H4 (cell line): ENCODE results near the gene CNR2. TPM values are rescaled to one million over a fixed set of nuclear protein-coding genes. Genes with fewer than 3 reads are reported as not detected.
A peak's percentile ranks its signal among the peaks of the same experiment; 100 is the strongest.
"Not testable (repeated sequence)": the region's sequence is repeated elsewhere in the genome, so short reads cannot be mapped to it uniquely, and the experiment has no call there.

Experiments used
- DNase-seq: peaks from one replicate; pipeline ENCODE4 v3.0.0-alpha.2; 2015; ENCODE audit warnings: low spot score
- total RNA-seq: library from RNA; depleted of rRNA; stranded (reverse); fragments of >200 nt; shearing (Covaris generic); gene quantifications from 2 replicates; pipeline ENCODE4 v1.2.3, GENCODE V29; 2014

The CNR2 gene
- total RNA-seq, 1 experiment from 2014 or later = not detected

- DNase-seq = no peak
These were observed 27.9 kb downstream of the CNR2 start for GRCh38 chr1:23885222-23885621.

GRCh38 chr1:23882746-23883145 is 30.4 kb downstream of the CNR2 start:
- DNase-seq = no peak

- no peak for DNase-seq
These were observed 33.4 kb downstream of the CNR2 start for GRCh38 chr1:23879809-23880208.

- no peak for DNase-seq
These were observed 34.5 kb downstream of the CNR2 start for GRCh38 chr1:23878668-23879067.

- DNase-seq = no peak
These were observed 37.8 kb downstream of the CNR2 start for GRCh38 chr1:23875382-23875781.

- DNase-seq = no peak
These were observed 40.7 kb downstream of the CNR2 start for GRCh38 chr1:23872421-23872820.

- no peak for DNase-seq
These were observed 44.1 kb downstream of the CNR2 start for GRCh38 chr1:23869051-23869450.

- no peak for DNase-seq
These were observed 44.6 kb downstream of the CNR2 start for GRCh38 chr1:23868557-23869016.

GRCh38 chr1:23867895-23868556 is 45.1 kb downstream of the CNR2 start, which contains the start of gene FUCA1:
Gene FUCA1 (minus strand): TSS chr1:23868290. CDS start chr1:23868286, 4 bp downstream.
- DNase-seq = peak; percentile 87

GRCh38 chr1:23867542-23867894 is 45.6 kb downstream of the CNR2 start:
- no peak for DNase-seq

- peak; percentile 98 for DNase-seq
These were observed 47.6 kb downstream of the CNR2 start for GRCh38 chr1:23865543-23865930.

GRCh38 chr1:23864801-23865542 is 48.2 kb downstream of the CNR2 start:
- peak; percentile 56 for DNase-seq

GRCh38 chr1:23862640-23863039 is 50.5 kb downstream of the CNR2 start:
- DNase-seq = no peak

GRCh38 chr1:23854568-23854967 is 58.6 kb downstream of the CNR2 start:
- no peak for DNase-seq

- DNase-seq = not testable (repeated sequence)
These were observed 60.0 kb downstream of the CNR2 start for GRCh38 chr1:23853124-23853523.

GRCh38 chr1:23851406-23851805 is 61.8 kb downstream of the CNR2 start:
- DNase-seq = not testable (repeated sequence)

- no peak for DNase-seq
These were observed 64.2 kb downstream of the CNR2 start for GRCh38 chr1:23848673-23849616.

GRCh38 chr1:23847482-23848095 is 65.6 kb downstream of the CNR2 start:
- DNase-seq = not testable (repeated sequence)

- DNase-seq = no peak
These were observed 68.0 kb downstream of the CNR2 start for GRCh38 chr1:23845163-23845562.

- no peak for DNase-seq
These were observed 69.5 kb downstream of the CNR2 start for GRCh38 chr1:23843644-23844043.

GRCh38 chr1:23838401-23838866 is 74.7 kb downstream of the CNR2 start:
- DNase-seq = peak; percentile 50

- no peak for DNase-seq
These were observed 75.3 kb downstream of the CNR2 start for GRCh38 chr1:23837908-23838307.
